ENCODE measurements around the gene SIRT5.
A peak's percentile ranks its signal among the peaks of the same experiment; 100 is the strongest.

SIRT5 gene

DNA sequence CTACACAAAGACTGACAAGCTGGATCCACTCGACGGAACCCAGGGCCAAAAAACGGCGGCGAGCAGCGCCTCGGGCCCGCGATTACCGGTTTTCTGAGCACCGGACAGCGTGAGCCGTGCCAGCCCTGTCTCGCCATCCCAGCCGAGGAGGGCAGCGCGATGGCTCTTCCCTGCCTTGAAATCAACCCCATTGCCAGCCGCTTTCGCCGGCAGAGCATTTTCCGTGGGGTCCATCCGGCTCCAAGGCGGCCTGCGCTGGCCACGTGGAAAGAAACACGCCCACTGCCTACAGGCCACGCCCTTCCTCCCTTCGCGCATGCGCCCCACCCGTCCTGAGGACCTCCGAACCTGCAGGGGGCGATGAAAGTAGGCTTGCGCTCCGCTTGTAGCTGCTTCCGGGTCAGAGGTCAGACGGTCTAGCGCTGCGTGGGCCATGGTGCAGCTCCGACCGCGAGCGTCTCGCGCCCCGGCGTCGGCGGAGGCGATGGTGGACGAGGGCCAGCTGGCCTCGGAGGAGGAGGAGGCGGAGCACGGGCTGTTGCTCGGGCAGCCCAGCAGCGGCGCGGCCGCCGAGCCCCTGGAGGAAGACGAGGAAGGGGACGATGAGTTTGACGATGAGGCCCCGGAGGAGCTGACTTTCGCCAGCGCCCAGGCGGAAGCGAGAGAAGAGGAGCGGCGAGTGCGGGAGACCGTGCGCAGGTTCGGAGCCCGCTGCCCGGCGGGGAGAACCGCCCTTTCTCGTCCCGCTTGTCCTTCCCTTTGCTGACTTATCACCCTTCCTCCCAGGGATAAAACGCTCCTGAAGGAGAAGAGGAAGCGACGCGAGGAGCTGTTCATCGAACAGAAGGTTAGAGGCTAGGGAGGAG is 40.8 kb downstream of the SIRT5 start, which contains the start of gene NOL7 (continued):
- TF ChIP-seq, protein P1, sequence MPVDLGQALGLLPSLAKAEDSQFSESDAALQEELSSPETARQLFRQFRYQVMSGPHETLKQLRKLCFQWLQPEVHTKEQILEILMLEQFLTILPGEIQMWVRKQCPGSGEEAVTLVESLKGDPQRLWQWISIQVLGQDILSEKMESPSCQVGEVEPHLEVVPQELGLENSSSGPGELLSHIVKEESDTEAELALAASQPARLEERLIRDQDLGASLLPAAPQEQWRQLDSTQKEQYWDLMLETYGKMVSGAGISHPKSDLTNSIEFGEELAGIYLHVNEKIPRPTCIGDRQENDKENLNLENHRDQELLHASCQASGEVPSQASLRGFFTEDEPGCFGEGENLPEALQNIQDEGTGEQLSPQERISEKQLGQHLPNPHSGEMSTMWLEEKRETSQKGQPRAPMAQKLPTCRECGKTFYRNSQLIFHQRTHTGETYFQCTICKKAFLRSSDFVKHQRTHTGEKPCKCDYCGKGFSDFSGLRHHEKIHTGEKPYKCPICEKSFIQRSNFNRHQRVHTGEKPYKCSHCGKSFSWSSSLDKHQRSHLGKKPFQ (tag by site-specific recombination; IDR thresholded peaks at IDR 0.05): peak; percentile 52
- TF ChIP-seq FEZF1 (tag by site-specific recombination; IDR thresholded peaks at IDR 0.05) (no peak; the same call in 1 of the 2 replicates), ZBTB17 (tag by site-specific recombination; IDR thresholded peaks at IDR 0.05) (peak; percentile 89), ZNF785 (tag by site-specific recombination; IDR thresholded peaks at IDR 0.05) (peak; percentile 19; the same call in 1 of the 2 replicates), ZNF10 (tag by site-specific recombination; IDR thresholded peaks at IDR 0.05) (peak; percentile 35; the same call in 1 of the 2 replicates), EGR2 (tag by site-specific recombination; IDR thresholded peaks at IDR 0.05; ENCODE audit: low read depth) (peak; percentile 94), KLF16 (tag by site-specific recombination; IDR thresholded peaks at IDR 0.05) (peak; percentile 39), ZNF335 (tag by site-specific recombination; conservative IDR thresholded peaks at IDR 0.05) (peak; percentile 92), ZNF660 (tag by site-specific recombination; IDR thresholded peaks at IDR 0.05) (peak; percentile 83), ZNF837 (tag by site-specific recombination; IDR thresholded peaks at IDR 0.05) (peak; percentile 84; the same call in 1 of the 2 replicates), ZNF433 (tag by site-specific recombination; IDR thresholded peaks at IDR 0.05; ENCODE audit: low read depth) (no peak), ZNF777 (tag by site-specific recombination; IDR thresholded peaks at IDR 0.05; ENCODE audit: borderline replicate concordance) (peak; percentile 98), SALL2 (tag by site-specific recombination; IDR thresholded peaks at IDR 0.05; ENCODE audit: borderline replicate concordance) (no peak), ZNF791 (tag by site-specific recombination; IDR thresholded peaks at IDR 0.05) (no peak), ZNF843 (tag by site-specific recombination; IDR thresholded peaks at IDR 0.05) (peak; percentile 74), ZNF76 (tag by site-specific recombination; IDR thresholded peaks at IDR 0.05; ENCODE audit: borderline replicate concordance, low read depth) (peak; percentile 71; the same call in 1 of the 2 replicates), KLF1 (tag by site-specific recombination; IDR thresholded peaks at IDR 0.05) (peak; percentile 83), ZNF2 (tag by site-specific recombination; IDR thresholded peaks at IDR 0.05) (peak; percentile 95), KLF10 (tag by site-specific recombination; IDR thresholded peaks at IDR 0.05) (peak; percentile 78; the same call in 1 of the 2 replicates), ZBTB8A (tag by site-specific recombination; IDR thresholded peaks at IDR 0.05) (peak; percentile 59), ZNF558 (tag by site-specific recombination; IDR thresholded peaks at IDR 0.05) (no peak), ZNF416 (tag by site-specific recombination; IDR thresholded peaks at IDR 0.05) (no peak; the same call in 1 of the 2 replicates), ZNF394 (tag by site-specific recombination; IDR thresholded peaks at IDR 0.05; ENCODE audit: borderline replicate concordance) (peak; percentile 80; the same call in 1 of the 2 replicates), ZNF214 (tag by site-specific recombination; IDR thresholded peaks at IDR 0.05; ENCODE audit: borderline replicate concordance) (no peak), ZNF146 (tag by site-specific recombination; IDR thresholded peaks at IDR 0.05) (peak; percentile 16), YY2 (tag by site-specific recombination; IDR thresholded peaks at IDR 0.05) (peak; percentile 87)
- TF ChIP-seq, protein P2, sequence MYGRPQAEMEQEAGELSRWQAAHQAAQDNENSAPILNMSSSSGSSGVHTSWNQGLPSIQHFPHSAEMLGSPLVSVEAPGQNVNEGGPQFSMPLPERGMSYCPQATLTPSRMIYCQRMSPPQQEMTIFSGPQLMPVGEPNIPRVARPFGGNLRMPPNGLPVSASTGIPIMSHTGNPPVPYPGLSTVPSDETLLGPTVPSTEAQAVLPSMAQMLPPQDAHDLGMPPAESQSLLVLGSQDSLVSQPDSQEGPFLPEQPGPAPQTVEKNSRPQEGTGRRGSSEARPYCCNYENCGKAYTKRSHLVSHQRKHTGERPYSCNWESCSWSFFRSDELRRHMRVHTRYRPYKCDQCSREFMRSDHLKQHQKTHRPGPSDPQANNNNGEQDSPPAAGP (tag by site-specific recombination; IDR thresholded peaks at IDR 0.05): peak; percentile 86; the same call in 1 of the 2 replicates
- TF ChIP-seq, protein P3, sequence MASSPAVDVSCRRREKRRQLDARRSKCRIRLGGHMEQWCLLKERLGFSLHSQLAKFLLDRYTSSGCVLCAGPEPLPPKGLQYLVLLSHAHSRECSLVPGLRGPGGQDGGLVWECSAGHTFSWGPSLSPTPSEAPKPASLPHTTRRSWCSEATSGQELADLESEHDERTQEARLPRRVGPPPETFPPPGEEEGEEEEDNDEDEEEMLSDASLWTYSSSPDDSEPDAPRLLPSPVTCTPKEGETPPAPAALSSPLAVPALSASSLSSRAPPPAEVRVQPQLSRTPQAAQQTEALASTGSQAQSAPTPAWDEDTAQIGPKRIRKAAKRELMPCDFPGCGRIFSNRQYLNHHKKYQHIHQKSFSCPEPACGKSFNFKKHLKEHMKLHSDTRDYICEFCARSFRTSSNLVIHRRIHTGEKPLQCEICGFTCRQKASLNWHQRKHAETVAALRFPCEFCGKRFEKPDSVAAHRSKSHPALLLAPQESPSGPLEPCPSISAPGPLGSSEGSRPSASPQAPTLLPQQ (tag by site-specific recombination; IDR thresholded peaks at IDR 0.05): peak; percentile 95
- TF ChIP-seq, protein P4, sequence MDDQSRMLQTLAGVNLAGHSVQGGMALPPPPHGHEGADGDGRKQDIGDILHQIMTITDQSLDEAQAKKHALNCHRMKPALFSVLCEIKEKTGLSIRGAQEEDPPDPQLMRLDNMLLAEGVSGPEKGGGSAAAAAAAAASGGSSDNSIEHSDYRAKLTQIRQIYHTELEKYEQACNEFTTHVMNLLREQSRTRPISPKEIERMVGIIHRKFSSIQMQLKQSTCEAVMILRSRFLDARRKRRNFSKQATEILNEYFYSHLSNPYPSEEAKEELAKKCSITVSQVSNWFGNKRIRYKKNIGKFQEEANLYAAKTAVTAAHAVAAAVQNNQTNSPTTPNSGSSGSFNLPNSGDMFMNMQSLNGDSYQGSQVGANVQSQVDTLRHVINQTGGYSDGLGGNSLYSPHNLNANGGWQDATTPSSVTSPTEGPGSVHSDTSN (CRISPR knock-in tag; IDR thresholded peaks at IDR 0.05): peak; percentile 94
- TF ChIP-seq, protein P5, sequence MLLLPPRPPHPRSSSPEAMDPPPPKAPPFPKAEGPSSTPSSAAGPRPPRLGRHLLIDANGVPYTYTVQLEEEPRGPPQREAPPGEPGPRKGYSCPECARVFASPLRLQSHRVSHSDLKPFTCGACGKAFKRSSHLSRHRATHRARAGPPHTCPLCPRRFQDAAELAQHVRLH (tag by site-specific recombination; IDR thresholded peaks at IDR 0.05): peak; percentile 45
- TF ChIP-seq, protein P6, sequence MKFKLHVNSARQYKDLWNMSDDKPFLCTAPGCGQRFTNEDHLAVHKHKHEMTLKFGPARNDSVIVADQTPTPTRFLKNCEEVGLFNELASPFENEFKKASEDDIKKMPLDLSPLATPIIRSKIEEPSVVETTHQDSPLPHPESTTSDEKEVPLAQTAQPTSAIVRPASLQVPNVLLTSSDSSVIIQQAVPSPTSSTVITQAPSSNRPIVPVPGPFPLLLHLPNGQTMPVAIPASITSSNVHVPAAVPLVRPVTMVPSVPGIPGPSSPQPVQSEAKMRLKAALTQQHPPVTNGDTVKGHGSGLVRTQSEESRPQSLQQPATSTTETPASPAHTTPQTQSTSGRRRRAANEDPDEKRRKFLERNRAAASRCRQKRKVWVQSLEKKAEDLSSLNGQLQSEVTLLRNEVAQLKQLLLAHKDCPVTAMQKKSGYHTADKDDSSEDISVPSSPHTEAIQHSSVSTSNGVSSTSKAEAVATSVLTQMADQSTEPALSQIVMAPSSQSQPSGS (tag by site-specific recombination; IDR thresholded peaks at IDR 0.05; ENCODE audit: low read depth): no peak

Data from HEK293 (cell line).